C4-2B (cell line): ENCODE data around the gene MALRD1.

Experiments used
- ZFX ChIP-seq: fragments of 450-650 bp; IDR thresholded peaks from 2 replicates; pipeline ENCODE4 v1.6.1; 2017
- TF ChIP-seq, protein P1 (sequence below): fragments of 450-650 bp; conservative IDR thresholded peaks from 2 replicates; pipeline ENCODE4 v1.5.1; 2017; ENCODE audit warnings: mild to moderate bottlenecking

DNA sequence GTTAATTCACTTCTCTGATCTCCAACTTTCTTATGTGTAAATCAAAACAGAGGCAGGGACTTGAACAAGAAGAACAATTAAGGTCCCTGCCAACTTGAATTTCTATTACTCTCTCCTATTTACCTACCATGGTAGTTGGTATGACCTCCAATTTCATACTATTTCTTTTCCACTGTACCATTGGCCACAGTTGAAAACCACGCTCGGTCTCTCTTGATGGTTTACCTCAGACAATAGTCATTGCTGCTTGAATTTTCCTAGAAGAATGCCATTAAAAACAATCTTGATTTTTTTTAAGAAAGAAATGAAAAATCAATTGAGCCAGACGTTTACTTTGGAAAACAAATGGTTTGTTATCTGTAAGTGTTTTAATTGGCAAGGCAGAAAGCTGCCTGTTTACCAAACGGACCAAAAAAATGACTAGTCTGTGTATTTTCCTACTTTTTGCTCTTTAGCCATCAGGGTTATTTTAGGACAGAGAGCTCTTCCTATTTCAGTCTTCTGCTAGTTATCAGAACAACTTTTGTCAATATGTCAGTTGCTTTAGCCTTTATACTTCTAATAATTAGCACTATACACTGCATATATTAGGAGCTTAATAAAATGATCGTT lies 610.1 kb downstream of the MALRD1 start:
- TF ChIP-seq, protein P1, sequence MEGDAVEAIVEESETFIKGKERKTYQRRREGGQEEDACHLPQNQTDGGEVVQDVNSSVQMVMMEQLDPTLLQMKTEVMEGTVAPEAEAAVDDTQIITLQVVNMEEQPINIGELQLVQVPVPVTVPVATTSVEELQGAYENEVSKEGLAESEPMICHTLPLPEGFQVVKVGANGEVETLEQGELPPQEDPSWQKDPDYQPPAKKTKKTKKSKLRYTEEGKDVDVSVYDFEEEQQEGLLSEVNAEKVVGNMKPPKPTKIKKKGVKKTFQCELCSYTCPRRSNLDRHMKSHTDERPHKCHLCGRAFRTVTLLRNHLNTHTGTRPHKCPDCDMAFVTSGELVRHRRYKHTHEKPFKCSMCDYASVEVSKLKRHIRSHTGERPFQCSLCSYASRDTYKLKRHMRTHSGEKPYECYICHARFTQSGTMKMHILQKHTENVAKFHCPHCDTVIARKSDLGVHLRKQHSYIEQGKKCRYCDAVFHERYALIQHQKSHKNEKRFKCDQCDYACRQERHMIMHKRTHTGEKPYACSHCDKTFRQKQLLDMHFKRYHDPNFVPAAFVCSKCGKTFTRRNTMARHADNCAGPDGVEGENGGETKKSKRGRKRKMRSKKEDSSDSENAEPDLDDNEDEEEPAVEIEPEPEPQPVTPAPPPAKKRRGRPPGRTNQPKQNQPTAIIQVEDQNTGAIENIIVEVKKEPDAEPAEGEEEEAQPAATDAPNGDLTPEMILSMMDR: no peak
- TF ChIP-seq ZFX: no peak
